Measurements from ENCODE around the gene RAB31. TPM values are rescaled to one million over a fixed set of nuclear protein-coding genes. Genes with fewer than 3 reads are reported as not detected.
A peak's percentile ranks its signal among the peaks of the same experiment; 100 is the strongest.
"Not testable (repeated sequence)": the region's sequence is repeated elsewhere in the genome, so short reads cannot be mapped to it uniquely, and the experiment has no call there.

The RAB31 gene
- total RNA-seq, 3 donors from 2014 or later: 0.40 to 1.8 (median 1.2) TPM

- H3K9me3 Mint-ChIP-seq: no peaks in the 10 kb centered on the region
- ATAC-seq (peak in 1 of 2 donors; percentile 32), DNase-seq (no peak)
- peaks cover 2% of the 10 kb centered on the region for H3K4me1 Mint-ChIP-seq (ENCODE audit: low read depth)
- H3K27me3 Mint-ChIP-seq (ENCODE audit: low read depth): peaks cover 7% of the 10 kb centered on the region
- no peak overlapping the region for H3K4me3 Mint-ChIP-seq
- no peaks in the 10 kb centered on the region for H3K36me3 Mint-ChIP-seq (ENCODE audit: insufficient read depth)
Measured at GRCh38 chr18:9900699-9901098, 192.6 kb downstream of the RAB31 start.

GRCh38 chr18:9901377-9901776, 193.3 kb downstream of the RAB31 start:
- ATAC-seq (no peak), DNase-seq (no peak)
- H3K27me3 Mint-ChIP-seq (ENCODE audit: low read depth): peaks cover 7% of the 10 kb centered on the region
- H3K36me3 Mint-ChIP-seq (ENCODE audit: insufficient read depth): no peaks in the 10 kb centered on the region
- no peaks in the 10 kb centered on the region for H3K9me3 Mint-ChIP-seq
- H3K4me3 Mint-ChIP-seq: no peak overlapping the region
- peaks cover 2% of the 10 kb centered on the region for H3K4me1 Mint-ChIP-seq (ENCODE audit: low read depth)

GRCh38 chr18:9902264-9902663, 194.2 kb downstream of the RAB31 start:
- H3K4me3 Mint-ChIP-seq; H3K9me3 Mint-ChIP-seq; DNase-seq; ATAC-seq; H3K4me1 Mint-ChIP-seq (ENCODE audit: low read depth); H3K36me3 Mint-ChIP-seq (ENCODE audit: insufficient read depth): not testable (repeated sequence)
- peaks cover 13% of the 10 kb centered on the region for H3K27me3 Mint-ChIP-seq (ENCODE audit: low read depth)

DNA sequence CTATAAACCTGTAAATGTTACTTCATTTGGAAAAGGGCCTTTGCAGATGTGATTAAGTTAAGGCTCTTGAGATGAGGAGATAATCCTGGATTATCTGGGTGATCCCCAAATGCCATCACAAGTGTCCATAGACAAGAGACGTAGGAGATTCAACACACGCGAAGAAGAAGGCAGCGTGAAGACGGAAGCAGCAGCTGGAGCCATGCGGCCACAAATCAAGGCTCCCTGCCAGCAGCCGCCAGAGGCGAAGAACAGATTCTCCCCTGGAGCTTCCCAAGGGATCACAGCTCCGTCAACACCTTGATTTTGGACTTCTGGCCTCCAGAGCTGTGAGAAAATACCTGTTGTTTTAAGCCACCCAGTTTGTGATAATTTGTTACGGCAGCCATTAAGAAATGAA, 194.7 kb downstream of the RAB31 start:
- no peak for ATAC-seq
- peaks cover 2% of the 10 kb centered on the region for H3K4me1 Mint-ChIP-seq (ENCODE audit: low read depth)
- H3K27me3 Mint-ChIP-seq (ENCODE audit: low read depth): peaks cover 15% of the 10 kb centered on the region
- no peak for DNase-seq
- H3K36me3 Mint-ChIP-seq (ENCODE audit: insufficient read depth): no peaks in the 10 kb centered on the region
- H3K9me3 Mint-ChIP-seq: no peaks in the 10 kb centered on the region
- H3K4me3 Mint-ChIP-seq: no peak overlapping the region

- no peaks in the 10 kb centered on the region for H3K36me3 Mint-ChIP-seq (ENCODE audit: insufficient read depth)
- no peak for DNase-seq
- no peaks in the 10 kb centered on the region for H3K4me1 Mint-ChIP-seq (ENCODE audit: low read depth)
- no peak for ATAC-seq
- no peak overlapping the region for H3K4me3 Mint-ChIP-seq
- H3K9me3 Mint-ChIP-seq: no peaks in the 10 kb centered on the region
- H3K27me3 Mint-ChIP-seq (ENCODE audit: low read depth): peaks cover 21% of the 10 kb centered on the region
Measured at GRCh38 chr18:9905401-9905922, 197.4 kb downstream of the RAB31 start.

DNA sequence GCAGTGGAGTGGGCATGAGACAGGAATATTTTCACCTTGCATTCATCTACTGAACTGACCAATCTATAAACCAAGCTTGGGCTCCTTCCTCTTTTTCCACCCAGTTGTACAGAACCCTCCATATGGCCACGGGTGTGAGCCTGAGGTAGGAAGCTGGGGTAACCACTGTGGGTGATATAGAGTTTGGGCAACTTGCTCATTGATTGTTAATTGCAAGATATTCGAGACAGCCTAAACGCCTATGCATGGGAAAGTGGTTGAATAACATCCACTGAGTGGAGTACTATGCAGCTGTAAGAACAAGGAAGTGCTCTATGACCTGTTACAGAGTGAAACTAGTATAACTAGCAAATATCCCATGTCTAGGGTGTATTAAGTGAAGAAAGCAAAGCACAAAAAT, 198.4 kb downstream of the RAB31 start:
- Mint-ChIP-seq H3K4me1 (ENCODE audit: low read depth) (no peaks in the 10 kb centered on the region), H3K9me3 (no peaks in the 10 kb centered on the region), H3K4me3 (no peak overlapping the region), H3K27me3 (ENCODE audit: low read depth) (peaks cover 21% of the 10 kb centered on the region), H3K36me3 (ENCODE audit: insufficient read depth) (no peaks in the 10 kb centered on the region)
- ATAC-seq: no peak
- no peak for DNase-seq

DNA sequence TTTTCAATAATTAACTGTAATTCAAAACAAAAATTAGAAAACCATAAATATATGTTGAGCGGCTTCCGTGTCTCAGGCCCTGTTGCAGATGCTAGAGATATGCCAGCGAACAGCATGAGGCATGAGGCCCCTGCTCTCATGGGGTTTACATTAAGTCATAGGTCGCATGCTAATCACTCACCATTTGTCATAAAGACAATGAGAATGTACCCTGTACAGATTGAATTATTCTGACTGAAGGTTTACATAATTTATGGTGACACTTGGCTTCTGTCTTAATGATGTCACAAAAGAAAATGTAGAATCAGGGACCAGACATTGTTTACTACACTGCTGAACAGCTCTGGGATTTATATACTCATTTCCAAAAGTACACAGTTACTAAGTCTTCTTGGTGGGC, 199.8 kb downstream of the RAB31 start:
- Mint-ChIP-seq H3K4me1 (ENCODE audit: low read depth) (no peaks in the 10 kb centered on the region), H3K27me3 (ENCODE audit: low read depth) (peaks cover 18% of the 10 kb centered on the region), H3K36me3 (ENCODE audit: insufficient read depth) (no peaks in the 10 kb centered on the region), H3K4me3 (no peak overlapping the region), H3K9me3 (no peaks in the 10 kb centered on the region)
- no peak for DNase-seq
- no peak for ATAC-seq

- peaks cover 14% of the 10 kb centered on the region for H3K27me3 Mint-ChIP-seq (ENCODE audit: low read depth)
- no peak overlapping the region for H3K4me3 Mint-ChIP-seq
- H3K36me3 Mint-ChIP-seq (ENCODE audit: insufficient read depth): no peaks in the 10 kb centered on the region
- ATAC-seq (no peak), DNase-seq (no peak)
- peaks cover 5% of the 10 kb centered on the region for H3K4me1 Mint-ChIP-seq (ENCODE audit: low read depth)
- H3K9me3 Mint-ChIP-seq: no peaks in the 10 kb centered on the region
Measured at GRCh38 chr18:9910071-9910470, 202.0 kb downstream of the RAB31 start.

DNA sequence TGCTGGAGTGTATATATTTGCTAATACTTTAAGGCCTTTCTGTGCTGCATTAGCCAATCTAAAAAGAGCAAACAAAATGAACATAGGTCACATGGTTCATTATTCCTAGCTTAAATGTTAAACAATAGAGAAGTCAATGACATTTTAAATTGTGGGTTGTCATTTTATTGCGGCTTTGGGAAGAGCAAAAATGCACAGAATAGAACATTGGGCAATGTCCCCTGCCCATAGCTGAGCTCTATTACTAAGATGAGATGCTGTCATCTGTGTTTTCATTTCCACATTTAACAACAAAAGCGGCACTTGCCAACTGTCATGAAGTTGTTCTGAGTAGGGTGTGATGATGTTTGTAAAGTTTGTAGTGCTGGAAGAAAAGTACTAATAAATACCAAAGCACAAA, 202.6 kb downstream of the RAB31 start:
- H3K36me3 Mint-ChIP-seq (ENCODE audit: insufficient read depth): no peaks in the 10 kb centered on the region

GRCh38 chr18:9911226-9911625, 203.1 kb downstream of the RAB31 start:
- ATAC-seq (no peak), DNase-seq (no peak)
- H3K36me3 Mint-ChIP-seq (ENCODE audit: insufficient read depth): peaks cover under 1% of the 10 kb centered on the region
- no peak overlapping the region for H3K4me3 Mint-ChIP-seq
- peaks cover 16% of the 10 kb centered on the region for H3K4me1 Mint-ChIP-seq (ENCODE audit: low read depth)
- H3K27me3 Mint-ChIP-seq (ENCODE audit: low read depth): peaks cover 14% of the 10 kb centered on the region
- no peaks in the 10 kb centered on the region for H3K9me3 Mint-ChIP-seq

More for the DNA sequence above, 202.6 kb downstream of the RAB31 start:
- H3K4me3 Mint-ChIP-seq: no peak overlapping the region
- no peaks in the 10 kb centered on the region for H3K9me3 Mint-ChIP-seq
- H3K4me1 Mint-ChIP-seq (ENCODE audit: low read depth): peaks cover 10% of the 10 kb centered on the region
- ATAC-seq (no peak), DNase-seq (no peak)
- H3K27me3 Mint-ChIP-seq (ENCODE audit: low read depth): peaks cover 14% of the 10 kb centered on the region

Other genes with a start within 250 kb of the RAB31 start
- gene RALBP1, start 232.8 kb upstream of the RAB31 start, total RNA-seq: 10 to 100 TPM; 31.1 to 32.6 (median 31.7) TPM
- 10 to 100 TPM; 32.6 to 38.3 (median 36.8) TPM for gene PPP4R1, start 93.7 kb upstream of the RAB31 start, total RNA-seq
- gene TXNDC2, start 177.7 kb downstream of the RAB31 start, total RNA-seq: not detected
- 100 to 1,000 TPM; 220 to 245 (median 229) TPM for gene VAPA, start 205.7 kb downstream of the RAB31 start, total RNA-seq

Data from activated T-cell treated with anti-CD3 and anti-CD28 coated beads, Interleukin-2, amount 50 U/mL, for 4 hours (primary cell).